ENCODE measurements around the gene TPSG1.

DNA sequence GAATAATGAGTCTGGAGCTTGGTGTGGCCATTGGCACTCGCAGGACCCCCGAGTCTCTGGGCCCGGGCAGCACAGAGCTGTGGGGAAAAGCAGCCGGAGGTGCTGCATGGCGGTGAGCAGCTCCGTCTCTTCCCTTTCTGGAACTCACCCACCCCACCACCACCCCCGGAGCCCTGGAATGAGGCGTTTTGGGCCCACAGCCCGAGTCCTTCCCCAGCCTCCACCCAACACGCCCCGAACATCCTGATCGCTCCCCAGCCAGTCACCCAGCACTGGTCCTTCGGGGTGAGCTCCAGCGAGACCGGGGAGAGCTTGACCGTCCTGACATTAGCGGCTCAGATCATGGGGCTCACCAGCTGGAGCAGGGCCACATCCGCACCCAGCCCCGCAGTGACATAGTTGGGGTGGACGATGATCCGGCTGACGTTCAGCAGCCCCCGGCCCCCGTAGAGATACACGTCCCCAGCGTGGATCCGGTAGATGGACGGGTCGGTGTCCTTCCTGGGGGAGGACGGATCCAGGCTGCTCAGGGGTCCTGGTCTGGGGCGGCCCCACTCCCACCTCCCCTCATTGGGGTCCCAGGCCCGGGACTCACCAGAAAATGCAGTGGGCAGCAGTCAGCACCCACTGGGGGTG, 37.3 kb upstream of the TPSG1 start:
- no peak for TF ChIP-seq POLR2A (IDR thresholded peaks at IDR 0.05)
- TF ChIP-seq CTCF (IDR thresholded peaks at IDR 0.05): no peak
